SK-N-SH (cell line): ENCODE measurements around the gene ENTHD1. TPM values are rescaled to one million over a fixed set of nuclear protein-coding genes. Genes with fewer than 3 reads are reported as not detected.

ENCODE experiments used
- CTCF ChIA-PET: fragments of 300-600, 350-600 bp; formaldehyde crosslinking; extraction: SDS; loops from one replicate; lab custom pipeline; 2021; lab: Yijun Ruan, JAX
- POLR2A ChIA-PET: fragments of 350-600 bp; sonication (Branson Sonifier 250); formaldehyde crosslinking; extraction: SDS; loops from one replicate; lab custom pipeline; 2020; ENCODE audit warnings: antibody characterized with exemption, inconsistent platforms; lab: Yijun Ruan, JAX
- DNase-seq: peaks from one replicate; pipeline ENCODE4 v3.0.0; 2012
- H2AFZ ChIP-seq: fragments of 200-600 bp; sonication (generic); 2 replicates; pipeline ENCODE4 v1.8.1; 2016; ENCODE audit warnings: antibody characterized with exemption, mild to moderate bottlenecking, low read depth
- H3F3A ChIP-seq: fragments of 200-600 bp; sonication (generic); replicated peaks from 2 replicates; pipeline ENCODE3; 2016; ENCODE audit warnings: antibody characterized with exemption, mild to moderate bottlenecking; ENCODE audit not compliant: insufficient read depth
- H3K27ac ChIP-seq, 2 experiments: fragments of 200-500 bp in 1 of 2; fragments of 200-600 bp in 1 of 2; sonication (Bioruptor generic) in 1 of 2; sonication (generic), shearing (Covaris generic) in 1 of 2; 2 replicates each; pipeline versions ENCODE4 v1.5.1 to v1.6.1; 2014 to 2016; ENCODE audit warnings: low read depth in 2 of 2, inconsistent platforms in 1 of 2, low read length in 1 of 2, mild to moderate bottlenecking in 1 of 2, mixed read lengths in 1 of 2
- H3K27me3 ChIP-seq: fragments of 200-600 bp; sonication (generic), shearing (Covaris generic); 2 replicates; pipeline ENCODE4 v1.6.1; 2016; ENCODE audit warnings: mixed run types; ENCODE audit not compliant: insufficient read depth
- H3K36me3 ChIP-seq, 2 experiments: fragments of 200-500 bp in 1 of 2; fragments of 200-600 bp in 1 of 2; sonication (Bioruptor generic) in 1 of 2; sonication (generic) in 1 of 2; replicated peaks in 1 of 2; 2 replicates each; pipeline versions ENCODE3 to v1.5.1; 2014 to 2016; ENCODE audit warnings: low read length in 1 of 2, mild to moderate bottlenecking in 1 of 2; ENCODE audit not compliant: insufficient read depth in 2 of 2, control insufficient read depth in 1 of 2
- H3K4me1 ChIP-seq, 2 experiments: fragments of 200-500 bp in 1 of 2; fragments of 200-600 bp in 1 of 2; sonication (Bioruptor generic) in 1 of 2; sonication (generic), shearing (Covaris generic) in 1 of 2; 2 replicates each; pipeline versions ENCODE4 v1.5.1 to v1.6.1; 2014 to 2016; ENCODE audit warnings: low read depth in 1 of 2, low read length in 1 of 2, mixed run types in 1 of 2; ENCODE audit not compliant: insufficient read depth in 2 of 2, control insufficient read depth in 1 of 2
- H3K4me2 ChIP-seq: fragments of 200-600 bp; sonication (generic), shearing (Covaris generic); 2 replicates; pipeline ENCODE4 v1.6.1; 2017; ENCODE audit warnings: mixed run types
- H3K4me3 ChIP-seq, 2 experiments: fragments of 200-500 bp in 1 of 2; fragments of 200-600 bp in 1 of 2; sonication (Bioruptor generic) in 1 of 2; sonication (generic), shearing (Covaris generic) in 1 of 2; 2 replicates each; pipeline versions ENCODE4 v1.5.1 to v1.8.1; 2014 to 2016; ENCODE audit warnings: low read depth in 2 of 2, inconsistent platforms in 1 of 2, low read length in 1 of 2, mild to moderate bottlenecking in 1 of 2, mixed read lengths in 1 of 2, moderate library complexity in 1 of 2
- H3K79me2 ChIP-seq: fragments of 200-600 bp; sonication (generic); 2 replicates; pipeline ENCODE4 v1.8.1; 2017; ENCODE audit warnings: mild to moderate bottlenecking; ENCODE audit not compliant: insufficient read depth
- H3K9ac ChIP-seq: fragments of 200-600 bp; sonication (generic); 2 replicates; pipeline ENCODE4 v1.6.1; 2017; ENCODE audit warnings: mixed run types
- H3K9me2 ChIP-seq: fragments of 200-600 bp; sonication (generic); 2 replicates; pipeline ENCODE4 v1.6.1; 2017; ENCODE audit warnings: mixed run types
- H3K9me3 ChIP-seq: fragments of 200-600 bp; sonication (generic); 2 replicates; pipeline ENCODE4 v1.6.1; 2017; ENCODE audit warnings: mixed run types, mild to moderate bottlenecking, moderate library complexity
- H4K20me1 ChIP-seq: fragments of 200-600 bp; sonication (generic); 2 replicates; pipeline ENCODE4 v1.6.1; 2017; ENCODE audit warnings: mild to moderate bottlenecking, mixed run types; ENCODE audit not compliant: insufficient read depth
- CHD2 ChIP-seq: fragments of 150-350 bp; IDR thresholded peaks from 2 replicates; pipeline ENCODE4 v1.6.1; 2018; ENCODE audit warnings: low read length; ENCODE audit not compliant: partially characterized antibody
- FOSL2 ChIP-seq: IDR thresholded peaks from 2 replicates; pipeline ENCODE4 v1.4.0; 2012; ENCODE audit warnings: low read depth, mild to moderate bottlenecking, moderate library complexity, borderline replicate concordance
- FOXJ3 ChIP-seq: sonication (generic); formaldehyde crosslinking; IDR thresholded peaks from 2 replicates; pipeline ENCODE4 v1.5.1; 2020; ENCODE audit warnings: mild to moderate bottlenecking, missing genetic modification reagents
- FOXM1 ChIP-seq: IDR thresholded peaks from 2 replicates; pipeline ENCODE4 v1.4.0; 2012; ENCODE audit warnings: low read depth, mild to moderate bottlenecking
- GATA2 ChIP-seq: sonication (generic); formaldehyde crosslinking; IDR thresholded peaks from 2 replicates; pipeline ENCODE4 v1.5.0; 2020; ENCODE audit warnings: mild to moderate bottlenecking, missing genetic modification reagents
- MEF2A ChIP-seq: IDR thresholded peaks from 2 replicates; pipeline ENCODE4 v1.4.0; 2012; ENCODE audit warnings: low read depth, borderline replicate concordance
- NFIC ChIP-seq: IDR thresholded peaks from 2 replicates; pipeline ENCODE4 v1.4.0; 2012; ENCODE audit warnings: borderline replicate concordance
- NRF1 ChIP-seq: IDR thresholded peaks from 2 replicates; pipeline ENCODE4 v1.6.1; 2012; ENCODE audit warnings: low read depth, mild to moderate bottlenecking, low read length
- POLR2AphosphoS5 ChIP-seq: IDR thresholded peaks from 2 replicates; pipeline ENCODE4 v1.6.1; 2012; ENCODE audit warnings: low read depth, low read length
- RCOR1 ChIP-seq: fragments of 150-350 bp; IDR thresholded peaks from 2 replicates; pipeline ENCODE4 v1.6.1; 2017; ENCODE audit warnings: antibody characterized with exemption, low read length
- RXRA ChIP-seq: IDR thresholded peaks from 2 replicates; pipeline ENCODE4 v1.4.0; 2012; ENCODE audit warnings: low read depth, mild to moderate bottlenecking, borderline replicate concordance
- TCF12 ChIP-seq: IDR thresholded peaks from 2 replicates; pipeline ENCODE4 v1.4.0; 2012
- YY1 ChIP-seq: IDR thresholded peaks from 2 replicates; pipeline ENCODE4 v1.4.0; 2012; ENCODE audit warnings: low read depth, mild to moderate bottlenecking
- WGBS: methylation state at CpG from one replicate; pipeline ENCODE4 v1.1.6; 2017; ENCODE audit warnings: low lambda C conversion rate; 5-methylcytosine and 5-hydroxymethylcytosine counted together
- polyA plus RNA-seq, 3 experiments: library from polyadenylated mRNA; depleted of rRNA; stranded (reverse); fragments of >200 nt; gene quantifications; 2 replicates each; pipeline ENCODE4 v1.2.3, GENCODE V29; 2012
- TF ChIP-seq, protein P1 (sequence below): IDR thresholded peaks from 2 replicates; pipeline ENCODE4 v1.4.0; 2012; ENCODE audit warnings: low read depth, borderline replicate concordance
- TF ChIP-seq, protein P2 (sequence below): fragments of 150-350 bp; IDR thresholded peaks from 2 replicates; pipeline ENCODE4 v1.6.1; 2016; ENCODE audit warnings: mild to moderate bottlenecking, low read depth, low read length
- TF ChIP-seq, protein P3 (sequence below): IDR thresholded peaks from 2 replicates; pipeline ENCODE4; 2012
- TF ChIP-seq, protein P4 (sequence below): IDR thresholded peaks from 2 replicates; pipeline ENCODE4 v1.4.0; 2012; ENCODE audit warnings: low read depth

The ENTHD1 gene
- polyA plus RNA-seq, 1 of the 3 experiments (the other 2 are of a cell fraction): not detected

DNA sequence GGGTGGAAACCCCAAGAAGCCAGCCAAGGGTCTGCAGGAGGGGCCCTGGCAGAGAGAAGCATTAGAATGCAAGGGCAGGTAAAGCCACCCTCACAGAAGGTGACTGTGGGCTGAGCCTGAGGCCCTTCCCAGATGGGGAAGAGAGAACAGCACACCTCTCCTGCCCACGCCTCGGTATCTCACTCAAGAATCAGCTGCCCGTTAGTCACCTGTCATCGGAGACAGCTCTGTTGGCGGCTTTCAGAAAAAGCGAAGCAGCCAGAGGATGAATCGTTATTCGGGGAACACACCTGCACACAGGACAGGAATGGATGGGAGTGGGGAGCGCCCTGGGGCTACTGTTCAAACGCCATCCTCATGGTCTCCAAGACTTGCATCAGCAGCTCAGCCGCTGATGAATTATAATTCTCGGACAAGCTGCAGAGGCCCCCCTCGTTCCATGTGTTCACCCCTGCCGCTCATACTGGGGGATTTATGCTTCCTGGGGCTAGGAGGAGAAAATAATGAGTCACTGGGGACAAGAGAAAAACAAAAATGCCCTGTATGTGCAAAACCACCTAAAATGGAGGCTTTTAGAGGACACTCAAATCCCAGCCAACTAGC is 45.0 kb upstream of the ENTHD1 start:
- no peak for DNase-seq
- Histone ChIP-seq H3K36me3 (no peaks in the 10 kb centered on the region), H3K9me3 (no peaks in the 10 kb centered on the region), H3K9ac (no peak overlapping the region), H3K79me2 (no peaks in the 10 kb centered on the region), H3K9me2 (no peaks in the 10 kb centered on the region), H3K4me3 (no peak overlapping the region), H3K27ac (no peak overlapping the region), H3K4me1 (no peaks in the 10 kb centered on the region), H3K27me3 (no peaks in the 10 kb centered on the region)
- ChIA-PET CTCF (no interaction called here), POLR2A (no interaction called here)
- TF ChIP-seq, protein P1, sequence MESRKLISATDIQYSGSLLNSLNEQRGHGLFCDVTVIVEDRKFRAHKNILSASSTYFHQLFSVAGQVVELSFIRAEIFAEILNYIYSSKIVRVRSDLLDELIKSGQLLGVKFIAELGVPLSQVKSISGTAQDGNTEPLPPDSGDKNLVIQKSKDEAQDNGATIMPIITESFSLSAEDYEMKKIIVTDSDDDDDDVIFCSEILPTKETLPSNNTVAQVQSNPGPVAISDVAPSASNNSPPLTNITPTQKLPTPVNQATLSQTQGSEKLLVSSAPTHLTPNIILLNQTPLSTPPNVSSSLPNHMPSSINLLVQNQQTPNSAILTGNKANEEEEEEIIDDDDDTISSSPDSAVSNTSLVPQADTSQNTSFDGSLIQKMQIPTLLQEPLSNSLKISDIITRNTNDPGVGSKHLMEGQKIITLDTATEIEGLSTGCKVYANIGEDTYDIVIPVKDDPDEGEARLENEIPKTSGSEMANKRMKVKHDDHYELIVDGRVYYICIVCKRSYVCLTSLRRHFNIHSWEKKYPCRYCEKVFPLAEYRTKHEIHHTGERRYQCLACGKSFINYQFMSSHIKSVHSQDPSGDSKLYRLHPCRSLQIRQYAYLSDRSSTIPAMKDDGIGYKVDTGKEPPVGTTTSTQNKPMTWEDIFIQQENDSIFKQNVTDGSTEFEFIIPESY: no peak
- TF ChIP-seq YY1: no peak
- TF ChIP-seq RXRA: no peak
- no peak for TF ChIP-seq CHD2
- TF ChIP-seq, protein P2, sequence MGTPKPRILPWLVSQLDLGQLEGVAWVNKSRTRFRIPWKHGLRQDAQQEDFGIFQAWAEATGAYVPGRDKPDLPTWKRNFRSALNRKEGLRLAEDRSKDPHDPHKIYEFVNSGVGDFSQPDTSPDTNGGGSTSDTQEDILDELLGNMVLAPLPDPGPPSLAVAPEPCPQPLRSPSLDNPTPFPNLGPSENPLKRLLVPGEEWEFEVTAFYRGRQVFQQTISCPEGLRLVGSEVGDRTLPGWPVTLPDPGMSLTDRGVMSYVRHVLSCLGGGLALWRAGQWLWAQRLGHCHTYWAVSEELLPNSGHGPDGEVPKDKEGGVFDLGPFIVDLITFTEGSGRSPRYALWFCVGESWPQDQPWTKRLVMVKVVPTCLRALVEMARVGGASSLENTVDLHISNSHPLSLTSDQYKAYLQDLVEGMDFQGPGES: no peak
- TF ChIP-seq GATA2: no peak
- TF ChIP-seq TCF12: no peak
- TF ChIP-seq, protein P3, sequence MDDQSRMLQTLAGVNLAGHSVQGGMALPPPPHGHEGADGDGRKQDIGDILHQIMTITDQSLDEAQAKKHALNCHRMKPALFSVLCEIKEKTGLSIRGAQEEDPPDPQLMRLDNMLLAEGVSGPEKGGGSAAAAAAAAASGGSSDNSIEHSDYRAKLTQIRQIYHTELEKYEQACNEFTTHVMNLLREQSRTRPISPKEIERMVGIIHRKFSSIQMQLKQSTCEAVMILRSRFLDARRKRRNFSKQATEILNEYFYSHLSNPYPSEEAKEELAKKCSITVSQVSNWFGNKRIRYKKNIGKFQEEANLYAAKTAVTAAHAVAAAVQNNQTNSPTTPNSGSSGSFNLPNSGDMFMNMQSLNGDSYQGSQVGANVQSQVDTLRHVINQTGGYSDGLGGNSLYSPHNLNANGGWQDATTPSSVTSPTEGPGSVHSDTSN: no peak
- TF ChIP-seq NRF1: no peak
- TF ChIP-seq, all 33 proteins: peak for 0
- Histone ChIP-seq H4K20me1 (no peaks in the 10 kb centered on the region), H3K4me2 (no peak overlapping the region), H3F3A (no peaks in the 10 kb centered on the region), H2AFZ (no peak overlapping the region)
- 48% methylated on average over 4 of the region's 14 CpGs for WGBS

DNA sequence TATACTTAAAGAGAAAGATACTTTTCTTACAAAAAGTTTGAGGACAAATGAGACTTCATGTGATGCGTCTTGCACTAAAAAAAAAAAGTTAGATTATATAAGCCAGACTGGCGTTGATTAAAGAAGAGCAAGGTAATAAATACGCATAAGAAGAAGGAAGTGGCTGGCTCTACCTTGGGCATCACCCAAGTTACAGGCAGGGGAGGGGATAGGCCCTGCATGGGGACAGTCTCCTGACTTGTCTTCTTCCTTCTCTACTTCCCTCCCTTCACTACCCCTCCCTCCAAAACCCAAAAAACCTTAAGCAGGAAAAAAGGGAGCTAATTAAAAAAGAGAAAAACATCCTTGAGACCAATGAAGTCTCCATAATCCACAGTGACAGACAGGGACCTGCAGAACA is 44.3 kb upstream of the ENTHD1 start:
- POLR2A ChIA-PET: no interaction called here
- Histone ChIP-seq H3F3A (no peaks in the 10 kb centered on the region), H3K9ac (no peak overlapping the region)
- WGBS: 74% methylated on average over 3 of the region's 3 CpGs
- TF ChIP-seq, protein P3: no peak
- TF ChIP-seq NFIC (no peak), TCF12 (no peak), FOXM1 (no peak), MEF2A (no peak), FOSL2 (no peak), POLR2AphosphoS5 (no peak), FOXJ3 (CRISPR knock-in tag) (no peak), RCOR1 (no peak)
- TF ChIP-seq, protein P4, sequence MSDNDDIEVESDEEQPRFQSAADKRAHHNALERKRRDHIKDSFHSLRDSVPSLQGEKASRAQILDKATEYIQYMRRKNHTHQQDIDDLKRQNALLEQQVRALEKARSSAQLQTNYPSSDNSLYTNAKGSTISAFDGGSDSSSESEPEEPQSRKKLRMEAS: no peak
- TF ChIP-seq, protein P2: no peak
- TF ChIP-seq, all 33 proteins: peak for 0
- CTCF ChIA-PET: no interaction called here
- no peak overlapping the region for H2AFZ ChIP-seq
- H4K20me1 ChIP-seq: no peaks in the 10 kb centered on the region
- no peaks in the 10 kb centered on the region for H3K9me3 ChIP-seq
- H3K36me3 ChIP-seq: no peaks in the 10 kb centered on the region
- H3K79me2 ChIP-seq: no peaks in the 10 kb centered on the region
- no peaks in the 10 kb centered on the region for H3K4me1 ChIP-seq
- no peak overlapping the region for H3K4me2 ChIP-seq
- H3K9me2 ChIP-seq: no peaks in the 10 kb centered on the region
- H3K27ac ChIP-seq: no peak overlapping the region
- H3K27me3 ChIP-seq: no peaks in the 10 kb centered on the region
- no peak for DNase-seq
- H3K4me3 ChIP-seq: no peak overlapping the region
